Measurements from ENCODE around the gene DCUN1D3. TPM values are rescaled to one million over a fixed set of nuclear protein-coding genes. Genes with fewer than 3 reads are reported as not detected.

DCUN1D3 gene
- polyA plus RNA-seq, 2 of the 4 experiments (the other 2 are of a cell fraction): 5.2 to 7.2 TPM

DNA sequence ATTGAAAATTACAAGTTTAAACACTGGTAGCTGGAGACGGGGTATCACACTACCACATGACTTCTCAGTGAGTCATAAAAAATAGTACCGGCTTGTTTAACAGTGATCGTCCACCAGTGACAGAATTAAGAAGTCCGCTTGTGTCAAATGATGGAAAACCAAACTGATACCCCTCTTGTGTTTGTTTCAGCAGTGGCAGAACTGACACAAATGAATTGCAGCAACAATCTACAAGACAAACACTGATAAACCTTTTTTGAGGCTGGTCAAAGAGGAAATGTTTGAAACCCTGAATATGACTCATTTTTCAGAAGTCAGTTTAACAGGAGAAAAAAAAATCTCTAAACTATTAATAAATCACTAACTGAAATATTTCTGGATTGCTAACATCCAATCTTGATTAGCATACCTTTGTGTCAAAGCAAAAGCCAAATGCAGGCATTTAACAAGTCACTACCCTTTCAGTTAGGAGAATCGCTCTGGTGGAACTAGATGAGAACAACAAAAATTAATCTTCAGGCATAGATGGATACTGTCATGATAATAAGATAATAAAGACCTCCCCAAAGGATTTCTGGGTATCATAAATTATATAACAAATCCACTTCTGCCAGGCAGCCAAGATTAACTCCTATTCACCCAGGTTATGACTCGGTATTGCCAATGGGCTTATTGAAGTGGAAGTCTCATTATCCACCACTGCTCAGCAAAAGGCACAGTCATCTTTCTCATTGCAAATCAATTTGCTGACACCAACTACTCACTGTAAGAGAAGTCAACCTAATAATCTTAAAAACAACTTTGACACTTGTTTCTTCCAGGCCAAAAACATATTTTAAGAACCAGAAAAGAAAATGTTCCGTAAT, 20.8 kb downstream of the DCUN1D3 start:
- Histone ChIP-seq H3K4me1 (peaks cover 69% of the 10 kb centered on the region), H3K4me2 (peak overlapping the region; percentile 67), H3K9me3 (no peaks in the 10 kb centered on the region), H3K27ac (peak overlapping the region; percentile 55 to 80), H3K4me3 (no peak overlapping the region; the same call in 2 of the 3 replicates)
- FAIRE-seq (no peak), ATAC-seq (peak; percentile 63 to 66; a peak in 4 of 6 replicates), DNase-seq (ENCODE audit: low read depth in 1 of 2, low spot score in 1 of 2) (peak; percentile 24 to 48)
- TF ChIP-seq, protein P1, sequence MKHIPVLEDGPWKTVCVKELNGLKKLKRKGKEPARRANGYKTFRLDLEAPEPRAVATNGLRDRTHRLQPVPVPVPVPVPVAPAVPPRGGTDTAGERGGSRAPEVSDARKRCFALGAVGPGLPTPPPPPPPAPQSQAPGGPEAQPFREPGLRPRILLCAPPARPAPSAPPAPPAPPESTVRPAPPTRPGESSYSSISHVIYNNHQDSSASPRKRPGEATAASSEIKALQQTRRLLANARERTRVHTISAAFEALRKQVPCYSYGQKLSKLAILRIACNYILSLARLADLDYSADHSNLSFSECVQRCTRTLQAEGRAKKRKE (CRISPR knock-in tag; IDR thresholded peaks at IDR 0.05; ENCODE audit: low read depth): no peak
- TF ChIP-seq JUNB (IDR thresholded peaks at IDR 0.05) (peak; percentile 47), FOSL2 (IDR thresholded peaks at IDR 0.05) (peak; percentile 48), FOSL2 (CRISPR knock-in tag; IDR thresholded peaks at IDR 0.05) (peak; percentile 78), FOSB (CRISPR knock-in tag; IDR thresholded peaks at IDR 0.05) (no peak), KDM5A (IDR thresholded peaks at IDR 0.05) (no peak), JUN (IDR thresholded peaks at IDR 0.05) (0 out of 5 replicates have a peak, but pooled peaks of 1 of the 2 experiments have one; percentile 28), RARB (CRISPR knock-in tag; IDR thresholded peaks at IDR 0.05) (no peak)
- TF ChIP-seq, protein P2, sequence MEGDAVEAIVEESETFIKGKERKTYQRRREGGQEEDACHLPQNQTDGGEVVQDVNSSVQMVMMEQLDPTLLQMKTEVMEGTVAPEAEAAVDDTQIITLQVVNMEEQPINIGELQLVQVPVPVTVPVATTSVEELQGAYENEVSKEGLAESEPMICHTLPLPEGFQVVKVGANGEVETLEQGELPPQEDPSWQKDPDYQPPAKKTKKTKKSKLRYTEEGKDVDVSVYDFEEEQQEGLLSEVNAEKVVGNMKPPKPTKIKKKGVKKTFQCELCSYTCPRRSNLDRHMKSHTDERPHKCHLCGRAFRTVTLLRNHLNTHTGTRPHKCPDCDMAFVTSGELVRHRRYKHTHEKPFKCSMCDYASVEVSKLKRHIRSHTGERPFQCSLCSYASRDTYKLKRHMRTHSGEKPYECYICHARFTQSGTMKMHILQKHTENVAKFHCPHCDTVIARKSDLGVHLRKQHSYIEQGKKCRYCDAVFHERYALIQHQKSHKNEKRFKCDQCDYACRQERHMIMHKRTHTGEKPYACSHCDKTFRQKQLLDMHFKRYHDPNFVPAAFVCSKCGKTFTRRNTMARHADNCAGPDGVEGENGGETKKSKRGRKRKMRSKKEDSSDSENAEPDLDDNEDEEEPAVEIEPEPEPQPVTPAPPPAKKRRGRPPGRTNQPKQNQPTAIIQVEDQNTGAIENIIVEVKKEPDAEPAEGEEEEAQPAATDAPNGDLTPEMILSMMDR (IDR thresholded peaks at IDR 0.05): no peak
- TF ChIP-seq, protein P3, sequence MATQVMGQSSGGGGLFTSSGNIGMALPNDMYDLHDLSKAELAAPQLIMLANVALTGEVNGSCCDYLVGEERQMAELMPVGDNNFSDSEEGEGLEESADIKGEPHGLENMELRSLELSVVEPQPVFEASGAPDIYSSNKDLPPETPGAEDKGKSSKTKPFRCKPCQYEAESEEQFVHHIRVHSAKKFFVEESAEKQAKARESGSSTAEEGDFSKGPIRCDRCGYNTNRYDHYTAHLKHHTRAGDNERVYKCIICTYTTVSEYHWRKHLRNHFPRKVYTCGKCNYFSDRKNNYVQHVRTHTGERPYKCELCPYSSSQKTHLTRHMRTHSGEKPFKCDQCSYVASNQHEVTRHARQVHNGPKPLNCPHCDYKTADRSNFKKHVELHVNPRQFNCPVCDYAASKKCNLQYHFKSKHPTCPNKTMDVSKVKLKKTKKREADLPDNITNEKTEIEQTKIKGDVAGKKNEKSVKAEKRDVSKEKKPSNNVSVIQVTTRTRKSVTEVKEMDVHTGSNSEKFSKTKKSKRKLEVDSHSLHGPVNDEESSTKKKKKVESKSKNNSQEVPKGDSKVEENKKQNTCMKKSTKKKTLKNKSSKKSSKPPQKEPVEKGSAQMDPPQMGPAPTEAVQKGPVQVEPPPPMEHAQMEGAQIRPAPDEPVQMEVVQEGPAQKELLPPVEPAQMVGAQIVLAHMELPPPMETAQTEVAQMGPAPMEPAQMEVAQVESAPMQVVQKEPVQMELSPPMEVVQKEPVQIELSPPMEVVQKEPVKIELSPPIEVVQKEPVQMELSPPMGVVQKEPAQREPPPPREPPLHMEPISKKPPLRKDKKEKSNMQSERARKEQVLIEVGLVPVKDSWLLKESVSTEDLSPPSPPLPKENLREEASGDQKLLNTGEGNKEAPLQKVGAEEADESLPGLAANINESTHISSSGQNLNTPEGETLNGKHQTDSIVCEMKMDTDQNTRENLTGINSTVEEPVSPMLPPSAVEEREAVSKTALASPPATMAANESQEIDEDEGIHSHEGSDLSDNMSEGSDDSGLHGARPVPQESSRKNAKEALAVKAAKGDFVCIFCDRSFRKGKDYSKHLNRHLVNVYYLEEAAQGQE (IDR thresholded peaks at IDR 0.05): no peak
- POLR2A ChIA-PET: no interaction called here
- CTCF ChIA-PET: interaction anchor here (0.6 to 1.2 kb wide), 2 partner anchors 14 to 25 kb away, joined by 3 read pairs; no protein-coding TSS in a partner anchor
- 24% methylated on average over 7 of the region's 7 CpGs for WGBS (ENCODE audit: missing lambda C conversion rate)

DNA sequence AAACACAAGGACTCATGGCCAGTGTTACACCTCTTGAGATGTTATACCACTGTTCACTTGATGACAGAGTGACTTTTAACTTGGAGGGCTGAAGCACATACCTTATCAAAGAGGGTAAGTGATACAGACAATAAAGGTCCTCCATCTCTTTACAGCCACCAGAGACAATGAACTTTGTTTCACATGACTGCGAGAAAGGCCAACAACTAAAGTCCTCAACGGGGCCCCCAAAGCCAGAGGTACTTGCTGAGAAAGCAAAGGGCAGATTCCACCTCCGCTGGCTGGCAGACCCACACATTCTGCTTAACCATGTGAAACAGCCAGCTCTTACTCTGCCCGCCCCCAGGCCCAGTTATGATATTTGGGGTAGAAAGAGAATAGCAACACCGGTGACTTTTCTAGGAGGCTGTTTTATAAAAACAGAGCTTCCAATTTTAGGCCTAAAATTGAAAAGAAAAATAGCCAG, 21.4 kb downstream of the DCUN1D3 start:
- WGBS (ENCODE audit: missing lambda C conversion rate): 52% methylated on average over 5 of the region's 5 CpGs
- H3K4me2 ChIP-seq: peak overlapping the region; percentile 67
- FAIRE-seq: no peak
- H3K4me1 ChIP-seq: peaks cover 62% of the 10 kb centered on the region
- no peak for DNase-seq (ENCODE audit: low read depth in 1 of 2, low spot score in 1 of 2)
- ATAC-seq: peak in 1 of 2 experiments; percentile 12; a peak in 3 of 6 replicates
- TF ChIP-seq, protein P2 (IDR thresholded peaks at IDR 0.05): no peak
- no peak for TF ChIP-seq MAZ (IDR thresholded peaks at IDR 0.05; ENCODE audit: borderline replicate concordance, low read depth, low read length)
- H3K27ac ChIP-seq: peak overlapping the region; percentile 55 to 80
- no peak overlapping the region; the same call in 2 of the 3 replicates for H3K4me3 ChIP-seq
- ChIA-PET CTCF (interaction anchor here (0.6 to 5.7 kb wide), 4 partner anchors 13 to 29 kb away, joined by 3 to 49 read pairs (median 3); no protein-coding TSS in a partner anchor), POLR2A (no interaction called here)
- no peaks in the 10 kb centered on the region for H3K9me3 ChIP-seq
